Measurements from ENCODE around the gene NR4A3. TPM values are rescaled to one million over a fixed set of nuclear protein-coding genes. Genes with fewer than 3 reads are reported as not detected.

Gene NR4A3
- total and polyA plus RNA-seq, 2 of the 13 experiments (the other 11 are each of a cell fraction or from before 2014, with no cell fraction given), result 0.02 to 0.09 TPM

- 89% methylated on average over 57 of the region's 78 CpGs for WGBS (ENCODE audit: low lambda C conversion rate)
- FAIRE-seq (no peak), ATAC-seq (no peak), DNase-seq (ENCODE audit: low spot score) (no peak)
- Histone ChIP-seq H3K27me3 (ENCODE audit: control insufficient read depth in 1 of 2, insufficient read depth in 2 of 2, low read length in 2 of 2) (peaks cover 7 to 44% of the 10 kb centered on the region in 2 experiments; a peak in 4 of 5 replicates), H3K4me3 (replicated peaks in 1 of 3; ENCODE audit: insufficient read depth in 1 of 3, low read depth in 2 of 3, low read length in 3 of 3) (no peak overlapping the region), H3K9me3 (ENCODE audit: low read length) (no peaks in the 10 kb centered on the region), H3K36me3 (replicated peaks in 1 of 2; ENCODE audit: control insufficient read depth in 1 of 2, insufficient read depth in 2 of 2, low read length in 2 of 2) (no peaks in the 10 kb centered on the region), H3K4me2 (ENCODE audit: low read depth, low read length) (no peak overlapping the region), H3K9ac (ENCODE audit: insufficient read depth, low read depth, low read length) (no peak overlapping the region), H3K27ac (ENCODE audit: extremely low read length, insufficient read depth, low read length) (no peak overlapping the region), H3K79me2 (ENCODE audit: insufficient read depth, low read length) (no peaks in the 10 kb centered on the region), H3K4me1 (ENCODE audit: insufficient read depth, low read length) (peaks cover 18% of the 10 kb centered on the region), H2AFZ (ENCODE audit: low read length) (no peak overlapping the region), H4K20me1 (ENCODE audit: insufficient read depth, low read length) (no peaks in the 10 kb centered on the region)
- TF ChIP-seq GABPA (IDR thresholded peaks at IDR 0.05; ENCODE audit: low read depth, low read length) (no peak), GABPA (CRISPR knock-in tag; IDR thresholded peaks at IDR 0.05; ENCODE audit: low read depth) (no peak), HNRNPUL1 (IDR thresholded peaks at IDR 0.05; ENCODE audit: low read depth, low read length) (no peak), ZNF264 (CRISPR knock-in tag; IDR thresholded peaks at IDR 0.05) (no peak)
- TF ChIP-seq, protein P1, sequence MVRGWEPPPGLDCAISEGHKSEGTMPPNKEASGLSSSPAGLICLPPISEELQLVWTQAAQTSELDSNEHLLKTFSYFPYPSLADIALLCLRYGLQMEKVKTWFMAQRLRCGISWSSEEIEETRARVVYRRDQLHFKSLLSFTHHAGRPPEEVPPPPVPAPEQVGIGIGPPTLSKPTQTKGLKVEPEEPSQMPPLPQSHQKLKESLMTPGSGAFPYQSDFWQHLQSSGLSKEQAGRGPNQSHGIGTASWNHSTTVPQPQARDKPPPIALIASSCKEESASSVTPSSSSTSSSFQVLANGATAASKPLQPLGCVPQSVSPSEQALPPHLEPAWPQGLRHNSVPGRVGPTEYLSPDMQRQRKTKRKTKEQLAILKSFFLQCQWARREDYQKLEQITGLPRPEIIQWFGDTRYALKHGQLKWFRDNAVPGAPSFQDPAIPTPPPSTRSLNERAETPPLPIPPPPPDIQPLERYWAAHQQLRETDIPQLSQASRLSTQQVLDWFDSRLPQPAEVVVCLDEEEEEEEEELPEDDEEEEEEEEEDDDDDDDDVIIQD (CRISPR knock-in tag; IDR thresholded peaks at IDR 0.05; ENCODE audit: low read depth), result no peak
- intact Hi-C loops (cut with micrococcal nuclease; ENCODE audit: unreplicated experiment) (no loop called here), in situ Hi-C loops (cut with HindIII; ENCODE audit: extremely low pct_ligation_motif_present, low pct_unique_long_range_greater_than_20kb) (loop anchor here (10.0 kb wide), 1 partner anchor 176 kb away; no protein-coding TSS in a partner anchor)
- BruUV-seq (replicated peaks), result no TSS peak
- POLR2A ChIA-PET, result no interaction called here
- CTCF ChIA-PET (ENCODE audit: low intra/inter-chr PET ratio, low total read pairs), result no interaction called here
Measured at GRCh38 chr9:99828417-99829176, 6.9 kb downstream of the NR4A3 start.

- 21% methylated on average over 3 of the region's 3 CpGs for WGBS (ENCODE audit: low lambda C conversion rate)
- H4K20me1 ChIP-seq (ENCODE audit: insufficient read depth, low read length), result no peaks in the 10 kb centered on the region
- peaks cover 0 to 17% of the 10 kb centered on the region in 2 experiments; a peak in 1 of 5 replicates for H3K27me3 ChIP-seq (ENCODE audit: control insufficient read depth in 1 of 2, insufficient read depth in 2 of 2, low read length in 2 of 2)
- BruUV-seq (replicated peaks), result no TSS peak
- no peaks in the 10 kb centered on the region for H3K4me1 ChIP-seq (ENCODE audit: insufficient read depth, low read length)
- CTCF ChIA-PET (ENCODE audit: low intra/inter-chr PET ratio, low total read pairs), result no interaction called here
- POLR2A ChIA-PET, result no interaction called here
- H3K4me2 ChIP-seq (ENCODE audit: low read depth, low read length), result no peak overlapping the region
- H3K36me3 ChIP-seq (replicated peaks in 1 of 2; ENCODE audit: control insufficient read depth in 1 of 2, insufficient read depth in 2 of 2, low read length in 2 of 2), result no peaks in the 10 kb centered on the region
- in situ Hi-C loops (cut with HindIII; ENCODE audit: extremely low pct_ligation_motif_present, low pct_unique_long_range_greater_than_20kb) (no loop called here), intact Hi-C loops (cut with micrococcal nuclease; ENCODE audit: unreplicated experiment) (loop anchor here (1.0 kb wide), 1 partner anchor 37 kb away; no protein-coding TSS in a partner anchor)
- H3K79me2 ChIP-seq (ENCODE audit: insufficient read depth, low read length), result no peaks in the 10 kb centered on the region
- no peak overlapping the region for H3K4me3 ChIP-seq (replicated peaks in 1 of 3; ENCODE audit: insufficient read depth in 1 of 3, low read depth in 2 of 3, low read length in 3 of 3)
- no peaks in the 10 kb centered on the region for H3K9me3 ChIP-seq (ENCODE audit: low read length)
- H3K9ac ChIP-seq (ENCODE audit: insufficient read depth, low read depth, low read length), result no peak overlapping the region
- H2AFZ ChIP-seq (ENCODE audit: low read length), result no peak overlapping the region
- ATAC-seq (no peak), FAIRE-seq (no peak), DNase-seq (ENCODE audit: low spot score) (no peak)
- no peak overlapping the region for H3K27ac ChIP-seq (ENCODE audit: extremely low read length, insufficient read depth, low read length)
- no peak for TF ChIP-seq SMARCE1 (IDR thresholded peaks at IDR 0.05; ENCODE audit: borderline replicate concordance)
- TF ChIP-seq, protein P2, sequence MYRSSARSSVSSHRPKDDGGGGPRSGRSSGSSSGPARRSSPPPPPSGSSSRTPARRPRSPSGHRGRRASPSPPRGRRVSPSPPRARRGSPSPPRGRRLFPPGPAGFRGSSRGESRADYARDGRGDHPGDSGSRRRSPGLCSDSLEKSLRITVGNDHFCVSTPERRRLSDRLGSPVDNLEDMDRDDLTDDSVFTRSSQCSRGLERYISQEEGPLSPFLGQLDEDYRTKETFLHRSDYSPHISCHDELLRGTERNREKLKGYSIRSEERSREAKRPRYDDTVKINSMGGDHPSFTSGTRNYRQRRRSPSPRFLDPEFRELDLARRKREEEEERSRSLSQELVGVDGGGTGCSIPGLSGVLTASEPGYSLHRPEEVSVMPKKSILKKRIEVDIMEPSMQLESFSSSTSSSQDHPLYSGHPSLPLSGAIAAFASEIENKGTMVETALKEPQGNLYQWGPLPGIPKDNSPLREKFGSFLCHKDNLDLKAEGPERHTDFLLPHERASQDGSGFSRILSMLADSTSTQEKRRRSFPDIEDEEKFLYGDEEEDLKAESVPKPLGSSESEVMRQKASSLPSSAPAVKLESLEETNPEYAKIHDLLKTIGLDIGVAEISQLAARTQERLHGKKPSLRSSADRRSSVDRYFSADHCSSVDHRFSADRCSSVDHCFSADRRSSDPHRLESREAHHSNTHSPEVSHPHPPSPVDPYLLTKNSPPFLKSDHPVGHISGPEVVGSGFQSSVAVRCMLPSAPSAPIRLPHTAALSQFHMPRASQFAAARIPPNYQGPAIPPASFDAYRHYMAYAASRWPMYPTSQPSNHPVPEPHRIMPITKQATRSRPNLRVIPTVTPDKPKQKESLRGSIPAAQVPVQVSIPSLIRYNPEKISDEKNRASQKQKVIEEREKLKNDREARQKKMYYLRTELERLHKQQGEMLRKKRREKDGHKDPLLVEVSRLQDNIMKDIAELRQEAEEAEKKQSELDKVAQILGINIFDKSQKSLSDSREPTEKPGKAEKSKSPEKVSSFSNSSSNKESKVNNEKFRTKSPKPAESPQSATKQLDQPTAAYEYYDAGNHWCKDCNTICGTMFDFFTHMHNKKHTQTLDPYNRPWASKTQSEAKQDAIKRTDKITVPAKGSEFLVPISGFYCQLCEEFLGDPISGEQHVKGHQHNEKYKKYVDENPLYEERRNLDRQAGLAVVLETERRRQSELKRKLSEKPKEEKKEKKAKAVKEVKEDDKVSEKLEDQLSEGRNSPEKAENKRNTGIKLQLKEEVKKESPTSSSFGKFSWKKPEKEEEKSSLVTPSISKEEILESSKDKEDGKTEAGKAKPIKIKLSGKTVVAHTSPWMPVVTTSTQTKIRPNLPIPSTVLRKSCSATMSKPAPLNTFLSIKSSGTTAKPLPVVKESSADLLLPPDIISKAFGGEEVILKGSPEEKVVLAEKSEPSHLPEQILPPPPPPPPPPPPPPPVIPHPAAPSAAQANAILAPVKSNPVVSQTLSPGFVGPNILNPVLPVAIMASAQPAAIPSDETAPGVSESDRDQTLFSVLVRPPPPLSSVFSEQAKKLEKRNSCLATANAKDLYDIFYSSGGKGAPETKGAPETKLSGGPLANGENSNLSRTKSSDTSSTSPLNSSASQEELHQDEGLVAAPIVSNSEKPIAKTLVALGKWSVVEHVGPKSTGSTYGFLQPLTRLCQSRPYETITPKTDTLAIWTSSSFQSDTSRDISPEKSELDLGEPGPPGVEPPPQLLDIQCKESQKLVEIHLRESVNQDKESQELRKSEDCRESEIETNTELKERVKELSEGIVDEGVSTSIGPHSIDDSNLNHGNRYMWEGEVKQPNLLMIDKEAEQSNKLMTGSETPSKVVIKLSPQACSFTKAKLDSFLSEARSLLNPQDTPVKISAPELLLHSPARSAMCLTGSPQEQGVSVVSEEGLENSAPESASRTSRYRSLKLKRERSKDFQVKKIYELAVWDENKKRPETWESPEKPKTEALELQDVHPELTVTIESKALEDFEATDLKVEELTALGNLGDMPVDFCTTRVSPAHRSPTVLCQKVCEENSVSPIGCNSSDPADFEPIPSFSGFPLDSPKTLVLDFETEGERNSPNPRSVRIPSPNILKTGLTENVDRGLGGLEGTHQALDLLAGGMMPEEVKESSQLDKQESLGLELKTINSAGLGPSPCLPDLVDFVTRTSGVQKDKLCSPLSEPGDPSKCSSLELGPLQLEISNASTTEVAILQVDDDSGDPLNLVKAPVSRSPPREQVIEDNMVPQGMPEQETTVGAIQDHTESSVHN (CRISPR knock-in tag; IDR thresholded peaks at IDR 0.05), result no peak
Measured at GRCh38 chr9:99831857-99832557, 10.3 kb downstream of the NR4A3 start.

Measured in HepG2 (cell line).